Measurements from ENCODE around the gene INPP4B.

The INPP4B gene

DNA sequence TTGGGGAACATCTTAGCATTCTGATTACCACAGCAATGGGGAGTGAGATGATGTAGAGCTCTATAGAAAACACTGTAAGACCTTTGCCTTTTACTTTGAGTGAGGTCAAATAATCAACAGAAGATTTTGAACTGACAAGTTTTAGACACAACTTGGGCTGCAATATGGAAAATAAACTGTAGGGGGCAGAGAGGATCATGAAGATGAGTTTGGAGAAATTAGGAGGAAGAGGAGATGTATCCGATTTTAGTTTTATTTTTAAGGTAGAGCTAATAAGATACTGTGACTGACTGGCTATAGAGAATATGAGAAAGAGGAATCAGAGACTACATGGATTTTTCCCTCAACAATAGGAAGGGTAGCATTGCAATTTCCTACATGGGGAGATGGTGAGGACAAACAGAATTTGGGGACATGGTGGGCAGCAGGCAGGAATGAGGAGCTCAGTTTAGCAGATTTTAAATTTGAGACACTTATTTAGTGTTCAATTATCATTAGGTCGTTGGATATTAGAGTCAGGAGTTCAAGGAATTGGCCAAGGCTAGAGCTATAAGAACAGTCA, 563.1 kb downstream of the INPP4B start:
- DNase-seq (ENCODE audit: low read depth) = no peak
- H3K4me3 ChIP-seq (ENCODE audit: control insufficient read depth, low read depth, low read length) = no peak overlapping the region
- TF ChIP-seq, protein P1, sequence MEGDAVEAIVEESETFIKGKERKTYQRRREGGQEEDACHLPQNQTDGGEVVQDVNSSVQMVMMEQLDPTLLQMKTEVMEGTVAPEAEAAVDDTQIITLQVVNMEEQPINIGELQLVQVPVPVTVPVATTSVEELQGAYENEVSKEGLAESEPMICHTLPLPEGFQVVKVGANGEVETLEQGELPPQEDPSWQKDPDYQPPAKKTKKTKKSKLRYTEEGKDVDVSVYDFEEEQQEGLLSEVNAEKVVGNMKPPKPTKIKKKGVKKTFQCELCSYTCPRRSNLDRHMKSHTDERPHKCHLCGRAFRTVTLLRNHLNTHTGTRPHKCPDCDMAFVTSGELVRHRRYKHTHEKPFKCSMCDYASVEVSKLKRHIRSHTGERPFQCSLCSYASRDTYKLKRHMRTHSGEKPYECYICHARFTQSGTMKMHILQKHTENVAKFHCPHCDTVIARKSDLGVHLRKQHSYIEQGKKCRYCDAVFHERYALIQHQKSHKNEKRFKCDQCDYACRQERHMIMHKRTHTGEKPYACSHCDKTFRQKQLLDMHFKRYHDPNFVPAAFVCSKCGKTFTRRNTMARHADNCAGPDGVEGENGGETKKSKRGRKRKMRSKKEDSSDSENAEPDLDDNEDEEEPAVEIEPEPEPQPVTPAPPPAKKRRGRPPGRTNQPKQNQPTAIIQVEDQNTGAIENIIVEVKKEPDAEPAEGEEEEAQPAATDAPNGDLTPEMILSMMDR (IDR thresholded peaks at IDR 0.05; ENCODE audit: control insufficient read depth, insufficient read depth, low read depth, low read length, missing control alignments) = peak; percentile 37

DNA sequence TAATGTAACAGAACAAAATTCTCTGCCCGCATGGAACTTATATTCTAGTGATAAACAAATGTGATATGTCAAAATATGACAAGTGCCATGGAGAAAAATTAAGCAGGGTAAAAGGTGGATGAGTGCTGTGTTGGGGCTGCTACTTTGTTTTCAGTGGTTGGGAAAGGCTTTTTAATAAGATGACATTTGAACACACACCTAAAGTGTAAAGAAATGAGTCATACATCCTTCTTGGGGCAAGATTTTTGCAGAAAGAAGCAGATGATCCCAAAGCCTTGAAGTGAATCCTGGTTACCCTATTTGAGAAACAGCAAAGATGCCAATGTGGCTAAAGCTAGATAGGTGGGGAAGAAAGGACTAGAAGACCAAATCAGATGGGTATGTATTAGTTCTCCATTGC, 564.1 kb downstream of the INPP4B start:
- TF ChIP-seq, protein P1 (IDR thresholded peaks at IDR 0.05; ENCODE audit: control insufficient read depth, insufficient read depth, low read depth, low read length, missing control alignments) = no peak
- H3K4me3 ChIP-seq (ENCODE audit: control insufficient read depth, low read depth, low read length) = no peak overlapping the region
- no peak for DNase-seq (ENCODE audit: low read depth)

DNA sequence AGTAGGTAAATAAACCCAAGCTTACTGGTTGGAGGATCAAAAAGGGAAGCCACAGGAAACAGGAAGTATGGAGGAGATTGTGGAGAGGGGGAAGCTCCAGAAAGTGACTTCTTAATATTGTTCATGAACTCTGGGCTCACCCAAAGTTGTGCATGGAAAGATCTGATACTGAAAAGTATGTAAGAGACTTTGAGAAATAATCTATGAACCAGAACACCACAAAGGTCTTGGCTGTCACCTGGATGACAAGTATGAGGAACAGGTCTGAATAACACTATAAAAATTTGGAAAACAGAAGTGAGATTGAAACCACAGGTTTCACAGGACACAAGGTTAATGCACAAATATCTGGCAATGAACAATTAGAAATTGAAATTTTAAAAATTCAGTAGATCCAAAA, 567.4 kb downstream of the INPP4B start:
- DNase-seq (ENCODE audit: low read depth) = no peak
- TF ChIP-seq, protein P1 (IDR thresholded peaks at IDR 0.05; ENCODE audit: control insufficient read depth, insufficient read depth, low read depth, low read length, missing control alignments) = no peak
- no peak overlapping the region for H3K4me3 ChIP-seq (ENCODE audit: control insufficient read depth, low read depth, low read length)

DNA sequence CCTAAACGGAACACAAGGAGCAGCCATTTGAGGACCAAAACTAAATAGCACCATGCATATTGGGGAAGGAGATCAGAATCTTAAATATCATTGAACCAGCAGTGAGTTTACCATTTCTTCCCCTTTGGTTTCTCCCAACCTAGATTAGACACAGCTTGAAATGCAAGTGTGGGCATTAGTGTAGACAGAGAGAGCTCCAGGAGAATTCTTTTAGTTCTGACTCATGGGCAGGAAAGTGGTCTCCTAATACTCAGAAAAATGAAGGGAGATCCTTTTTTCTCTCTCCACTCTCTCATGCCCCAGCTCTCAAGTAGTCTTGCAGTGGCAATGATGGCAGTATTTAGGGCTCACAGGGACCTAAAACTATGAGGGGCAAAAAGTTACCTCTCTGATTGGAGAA, 567.9 kb downstream of the INPP4B start:
- TF ChIP-seq, protein P1 (IDR thresholded peaks at IDR 0.05; ENCODE audit: control insufficient read depth, insufficient read depth, low read depth, low read length, missing control alignments) = no peak
- H3K4me3 ChIP-seq (ENCODE audit: control insufficient read depth, low read depth, low read length) = no peak overlapping the region
- no peak for DNase-seq (ENCODE audit: low read depth)

DNA sequence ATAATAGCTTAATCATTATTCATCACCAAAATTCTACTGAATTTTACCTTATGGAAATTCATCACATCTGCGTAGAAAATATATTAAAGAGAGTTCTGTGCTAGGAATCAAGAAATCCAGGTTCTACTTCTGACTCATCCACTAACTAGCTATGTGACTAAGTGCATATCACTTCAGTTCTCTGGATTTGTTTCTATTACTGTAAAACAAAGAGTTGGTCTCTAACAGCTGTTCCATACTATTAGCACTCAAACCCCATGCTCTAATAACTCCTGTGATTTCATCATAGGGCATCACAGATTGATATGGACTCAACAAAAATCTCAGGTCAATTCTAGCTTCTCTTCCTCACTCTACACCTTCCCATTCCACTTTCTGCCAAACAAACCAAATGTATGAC, 572.0 kb downstream of the INPP4B start:
- no peak overlapping the region for H3K4me3 ChIP-seq (ENCODE audit: control insufficient read depth, low read depth, low read length)
- TF ChIP-seq, protein P1 (IDR thresholded peaks at IDR 0.05; ENCODE audit: control insufficient read depth, insufficient read depth, low read depth, low read length, missing control alignments) = no peak
- no peak for DNase-seq (ENCODE audit: low read depth)

DNA sequence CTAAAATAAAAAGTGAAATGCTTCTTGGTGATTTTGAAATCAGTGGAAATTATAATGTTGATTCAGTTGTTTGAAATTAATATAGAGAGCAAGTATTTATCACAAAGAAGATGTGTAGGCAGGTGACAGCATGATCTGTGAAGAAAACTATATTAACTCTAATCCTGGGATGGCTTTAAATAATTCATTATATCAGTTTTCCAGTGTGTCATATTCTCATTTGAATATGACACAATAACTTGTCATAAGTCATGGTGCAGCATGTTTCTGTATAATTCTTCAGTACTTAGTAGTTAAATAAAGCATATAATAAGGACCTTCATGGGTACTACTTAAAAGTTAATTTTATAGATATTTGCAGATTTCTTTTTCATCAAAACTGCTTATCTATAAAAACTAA, 573.6 kb downstream of the INPP4B start:
- no peak for DNase-seq (ENCODE audit: low read depth)
- H3K4me3 ChIP-seq (ENCODE audit: control insufficient read depth, low read depth, low read length) = no peak overlapping the region

More for the DNA sequence above, 573.6 kb downstream of the INPP4B start:
- TF ChIP-seq, protein P1 (IDR thresholded peaks at IDR 0.05; ENCODE audit: control insufficient read depth, insufficient read depth, low read depth, low read length, missing control alignments) = no peak

Data from AG09309 (cell line).